Measurements from ENCODE around the gene MIOS.
"Not testable (repeated sequence)": the region's sequence is repeated elsewhere in the genome, so short reads cannot be mapped to it uniquely, and the experiment has no call there.

MIOS gene

GRCh38 chr7:7654964-7655715 is 88.5 kb downstream of the MIOS start:
- Histone ChIP-seq H3K36me3 (ENCODE audit: control insufficient read depth in 2 of 2, insufficient read depth in 1 of 2, low read length in 2 of 2) (no peaks in the 10 kb centered on the region), H3K4me3 (ENCODE audit: low read depth, low read length) (no peak overlapping the region), H3K27ac (ENCODE audit: extremely low read depth, low read depth, low read length) (no peak overlapping the region), H3K9me3 (ENCODE audit: control insufficient read depth, insufficient read depth, low read depth, low read length) (no peaks in the 10 kb centered on the region), H3K4me1 (ENCODE audit: control insufficient read depth, insufficient read depth, low read length) (peaks cover 15% of the 10 kb centered on the region)
- no peak for TF ChIP-seq ZIC2 (tag by site-specific recombination; IDR thresholded peaks at IDR 0.05)
- no peak for TF ChIP-seq ZNF514 (tag by site-specific recombination; IDR thresholded peaks at IDR 0.05)
- TF ChIP-seq ZNF501 (tag by site-specific recombination; IDR thresholded peaks at IDR 0.05): no peak
- no peak for TF ChIP-seq ZNF24 (tag by site-specific recombination; IDR thresholded peaks at IDR 0.05)
- TF ChIP-seq CTCF (tag by site-specific recombination; IDR thresholded peaks at IDR 0.05): no peak
- no peak for TF ChIP-seq ZNF341 (tag by site-specific recombination; IDR thresholded peaks at IDR 0.05; ENCODE audit: low read depth)
- TF ChIP-seq SETDB1 (IDR thresholded peaks at IDR 0.05; ENCODE audit: insufficient read length, low read length): no peak
- no peak for TF ChIP-seq ZNF423 (tag by site-specific recombination; IDR thresholded peaks at IDR 0.05)
- no peak for TF ChIP-seq ZNF785 (tag by site-specific recombination; IDR thresholded peaks at IDR 0.05)
- TF ChIP-seq ZNF426 (tag by site-specific recombination; IDR thresholded peaks at IDR 0.05): no peak
- TF ChIP-seq ZNF707 (tag by site-specific recombination; IDR thresholded peaks at IDR 0.05): no peak
- CTCF ChIA-PET: interaction anchor here (0.5 to 1.1 kb wide), 3 partner anchors 26 to 579 kb away, joined by 3 to 4 read pairs (median 3); no protein-coding TSS in a partner anchor
- POLR2A ChIA-PET: interaction anchor here (1.2 kb wide), 1 partner anchor 14 kb away, joined by 3 read pairs; the partner anchor contains the start of gene UMAD1

- POLR2A ChIA-PET; H3K9me3 ChIP-seq (ENCODE audit: control insufficient read depth, insufficient read depth, low read depth, low read length); H3K27ac ChIP-seq (ENCODE audit: extremely low read depth, low read depth, low read length); H3K36me3 ChIP-seq (ENCODE audit: control insufficient read depth in 2 of 2, insufficient read depth in 1 of 2, low read length in 2 of 2); H3K4me3 ChIP-seq (ENCODE audit: low read depth, low read length); CTCF ChIA-PET: not testable (repeated sequence)
- TF ChIP-seq ZNF146 (tag by site-specific recombination; IDR thresholded peaks at IDR 0.05): peak; percentile 76
- H3K4me1 ChIP-seq (ENCODE audit: control insufficient read depth, insufficient read depth, low read length): peaks cover 15% of the 10 kb centered on the region
These were observed 89.8 kb downstream of the MIOS start for GRCh38 chr7:7656459-7656858.
